ENCODE measurements around the gene KRT86.

Gene KRT86
- long read RNA-seq, donor 1, result 0 reads
- long read RNA-seq, donor 2, result 0 reads
- long read RNA-seq, donor 3, result 0 reads
- long read RNA-seq, donor 4, result 0 reads
- long read RNA-seq, donor 5, result 0 reads
- long read RNA-seq, donor 6, result 0 reads
- long read RNA-seq, donor 7, result 0 reads
- long read RNA-seq, donor 8, result 0 reads

DNA sequence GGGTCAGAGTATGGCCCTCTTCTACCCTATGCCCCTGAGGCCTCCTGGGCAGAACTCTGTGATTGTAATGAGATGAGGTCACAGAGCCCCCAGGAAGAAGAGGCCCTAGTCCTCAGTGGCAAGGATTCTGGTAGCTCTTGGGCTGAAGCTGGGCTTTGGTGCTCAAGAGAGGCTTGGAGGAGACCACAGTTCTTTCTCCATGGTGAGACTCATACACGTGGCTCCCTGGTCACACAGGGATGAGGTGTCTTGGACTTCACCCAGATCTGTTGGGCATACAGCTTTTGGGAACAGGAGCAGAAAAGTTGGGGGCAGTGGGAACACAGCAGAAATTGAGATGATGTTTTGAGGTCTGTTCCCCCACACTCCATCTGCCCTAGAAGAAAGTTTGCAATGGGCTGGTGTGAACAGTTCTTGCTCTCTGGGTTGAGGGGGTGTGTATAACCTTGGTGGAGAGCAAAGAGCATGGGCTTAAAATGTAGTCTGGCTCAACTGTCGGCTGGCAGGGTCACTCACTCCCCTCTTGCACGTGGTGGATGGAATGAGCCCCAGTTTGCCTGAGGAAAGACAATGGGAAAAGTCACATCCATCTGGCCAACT lies at the start of gene KRT86:
KRT86 (plus strand) TSS at position 125 of the 600 bp plus-strand sequence. CDS start 27,272 bp downstream, outside the sequence.
- DNase-seq, result no peak

DNA sequence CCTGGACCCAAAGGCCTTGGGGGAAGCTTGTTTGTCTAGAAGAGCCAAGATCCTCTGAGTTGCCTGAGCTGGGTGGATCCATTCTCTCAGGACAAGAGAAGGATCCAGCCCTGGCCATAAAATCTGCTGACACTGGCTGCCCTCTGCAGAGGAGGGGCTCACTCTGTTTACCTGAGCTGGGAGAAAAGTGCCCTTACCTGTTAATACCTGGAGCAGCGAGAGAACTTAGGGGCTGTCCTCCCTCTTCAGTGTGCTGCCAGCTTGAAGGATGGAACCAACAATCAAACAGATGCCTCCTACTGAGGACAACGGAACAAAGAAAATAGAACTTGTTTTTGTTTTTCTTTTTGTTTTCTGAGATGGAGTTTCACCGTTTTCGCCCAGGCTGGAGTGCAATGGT lies 48.7 kb upstream of the KRT86 start:
- DNase-seq, result no peak

DNA sequence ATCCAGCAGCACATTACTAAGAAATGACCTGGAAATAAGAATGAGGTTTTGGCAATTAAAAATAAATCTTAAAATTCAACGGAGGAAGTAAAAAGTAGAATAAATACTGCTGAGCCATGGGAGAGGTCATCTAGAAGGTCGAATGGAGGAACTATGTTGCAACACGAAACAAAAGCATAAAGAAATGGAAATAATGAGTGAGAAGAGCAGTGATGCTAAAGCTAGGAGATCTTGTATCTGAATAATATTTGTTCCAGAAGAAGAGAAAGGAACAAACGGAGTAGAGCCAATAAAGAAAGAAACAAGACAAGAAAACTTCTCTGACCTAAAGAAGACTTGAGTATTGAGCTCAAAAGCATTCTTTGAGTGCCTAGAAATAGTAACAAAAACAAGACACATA lies 48.0 kb upstream of the KRT86 start:
- DNase-seq, result no peak

DNA sequence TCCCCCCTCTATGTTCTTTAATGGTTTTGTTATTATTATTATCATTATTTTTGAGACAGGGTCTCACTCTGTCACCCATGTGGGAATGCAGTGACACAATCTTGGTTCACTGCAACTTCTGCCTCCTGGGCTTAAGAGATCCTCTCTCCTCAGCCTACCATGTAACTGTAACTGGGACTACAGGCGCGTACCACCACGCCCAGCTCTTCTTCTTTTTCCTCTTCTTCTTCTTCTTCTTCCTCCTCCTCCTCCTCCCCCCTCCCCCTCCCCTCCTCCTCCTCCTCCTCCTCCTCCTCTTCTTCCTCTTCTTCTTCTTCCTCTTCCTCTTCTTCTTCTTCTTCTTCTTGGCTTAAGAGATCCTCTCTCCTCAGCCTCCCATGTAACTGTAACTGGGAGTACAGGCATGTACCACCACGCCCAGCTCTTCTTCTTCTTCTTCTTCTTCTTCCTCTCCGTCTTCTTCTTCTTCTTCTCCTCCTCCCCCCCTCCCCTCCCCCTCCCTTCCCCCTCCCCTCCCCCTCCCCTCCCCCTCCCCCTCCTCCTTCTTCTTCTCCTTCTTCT lies 46.8 kb upstream of the KRT86 start:
- DNase-seq, result no peak

DNA sequence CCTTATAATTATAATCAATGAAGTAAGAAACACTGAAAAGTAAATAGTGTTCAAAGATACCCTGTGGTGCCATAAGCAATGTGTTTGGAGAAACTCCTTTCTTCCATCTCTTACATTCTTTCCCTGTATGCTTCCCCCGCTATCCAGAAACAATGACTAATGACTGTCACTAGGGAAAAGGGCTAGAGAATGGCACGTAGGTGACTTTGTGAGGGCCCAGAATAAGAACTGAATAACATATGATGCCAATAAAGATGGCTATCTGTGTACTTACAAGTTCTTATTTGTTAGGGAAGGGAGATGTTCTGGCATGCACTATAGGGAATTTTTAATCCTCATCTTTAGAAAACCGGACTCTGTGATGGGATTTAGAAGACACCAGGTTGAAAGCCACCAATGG lies 46.1 kb upstream of the KRT86 start:
- DNase-seq, result no peak

DNA sequence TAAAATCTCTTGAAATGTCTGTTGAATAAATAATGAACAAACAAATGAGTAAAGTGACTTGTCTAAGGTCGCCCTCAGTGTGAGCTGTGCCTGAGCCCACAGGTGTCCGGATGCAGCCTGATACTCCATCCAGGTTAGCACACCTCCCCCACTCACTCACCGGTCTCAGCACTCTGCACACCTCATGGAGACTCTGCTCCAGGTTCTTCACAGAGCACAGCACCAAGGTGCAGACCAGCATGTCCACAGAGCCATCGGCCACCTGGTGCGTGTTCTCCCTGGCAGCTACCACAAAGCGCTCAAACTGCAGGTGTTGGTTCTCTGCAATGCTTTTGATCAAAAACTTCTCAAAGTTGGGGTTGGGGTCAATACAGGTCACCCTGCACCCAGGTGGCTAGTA lies 45.5 kb upstream of the KRT86 start:
- DNase-seq, result no peak

DNA sequence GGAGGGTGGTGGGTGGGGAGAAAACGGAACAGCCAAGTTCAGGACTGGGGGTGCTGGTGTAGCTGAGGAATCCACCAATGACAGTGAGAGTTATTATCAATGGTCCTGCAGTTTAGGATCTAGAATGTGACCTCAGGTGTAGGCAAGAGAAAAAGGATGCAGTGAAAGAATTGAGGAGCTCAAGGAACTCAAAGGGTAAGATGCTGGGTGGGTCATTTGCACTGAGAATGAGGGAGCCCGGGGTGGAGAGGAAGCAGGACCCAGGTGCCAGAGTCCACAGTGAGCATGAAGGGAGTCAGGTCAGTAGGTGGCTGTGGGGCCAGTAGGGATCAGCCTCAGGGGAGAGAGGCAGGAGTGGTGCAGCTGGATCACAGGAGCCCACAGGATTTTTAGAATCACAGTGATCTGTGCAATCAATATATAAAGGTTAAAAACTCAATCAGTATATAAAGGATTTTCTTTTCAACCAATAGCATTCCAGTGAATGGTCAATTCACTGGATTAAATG lies 44.6 kb upstream of the KRT86 start:
- DNase-seq, result no peak

DNA sequence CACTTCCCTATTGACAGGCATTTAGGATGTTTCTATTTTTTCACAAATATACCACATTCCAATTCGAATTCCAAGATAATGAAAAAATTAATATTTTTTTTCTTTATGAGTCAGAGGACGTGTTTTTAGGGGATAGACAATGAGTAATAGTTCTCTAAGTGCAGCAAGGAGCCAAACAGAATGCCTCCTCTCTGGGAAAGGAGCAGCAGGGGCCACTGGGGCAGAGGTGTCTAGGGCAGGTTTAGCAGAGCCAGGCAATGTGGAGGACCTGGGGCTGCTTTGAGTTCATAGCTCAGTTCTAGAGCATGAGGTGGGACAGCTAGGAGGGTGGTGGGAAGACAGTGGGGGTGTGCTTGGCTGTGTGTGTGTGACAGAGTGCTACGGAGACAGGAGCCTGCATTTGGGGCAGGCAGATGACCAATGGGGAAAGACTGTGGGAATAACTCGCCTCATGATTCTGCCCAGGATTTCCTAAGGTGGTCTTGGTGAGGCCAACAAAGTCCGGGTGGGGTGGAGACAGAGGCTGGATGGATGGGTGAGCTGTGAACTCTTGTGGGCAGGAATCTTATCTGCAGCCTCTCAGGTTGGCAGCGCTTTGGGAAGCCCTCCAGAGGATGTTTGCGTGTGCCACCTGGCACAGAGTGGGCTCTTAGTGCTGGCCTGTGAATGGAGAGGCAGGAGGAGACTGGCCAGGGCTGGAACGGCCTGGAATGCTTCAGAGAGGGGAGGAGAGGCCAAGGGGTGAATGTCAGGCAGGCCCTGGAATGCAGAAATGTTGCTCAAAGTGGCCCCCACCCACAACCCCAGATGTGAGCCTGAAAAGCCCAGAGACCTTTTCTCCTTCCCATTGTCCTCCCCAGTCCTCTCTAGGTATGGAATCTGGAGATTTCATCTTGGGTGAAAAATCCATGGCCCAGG lies 43.8 kb upstream of the KRT86 start:
- no peak for DNase-seq

DNA sequence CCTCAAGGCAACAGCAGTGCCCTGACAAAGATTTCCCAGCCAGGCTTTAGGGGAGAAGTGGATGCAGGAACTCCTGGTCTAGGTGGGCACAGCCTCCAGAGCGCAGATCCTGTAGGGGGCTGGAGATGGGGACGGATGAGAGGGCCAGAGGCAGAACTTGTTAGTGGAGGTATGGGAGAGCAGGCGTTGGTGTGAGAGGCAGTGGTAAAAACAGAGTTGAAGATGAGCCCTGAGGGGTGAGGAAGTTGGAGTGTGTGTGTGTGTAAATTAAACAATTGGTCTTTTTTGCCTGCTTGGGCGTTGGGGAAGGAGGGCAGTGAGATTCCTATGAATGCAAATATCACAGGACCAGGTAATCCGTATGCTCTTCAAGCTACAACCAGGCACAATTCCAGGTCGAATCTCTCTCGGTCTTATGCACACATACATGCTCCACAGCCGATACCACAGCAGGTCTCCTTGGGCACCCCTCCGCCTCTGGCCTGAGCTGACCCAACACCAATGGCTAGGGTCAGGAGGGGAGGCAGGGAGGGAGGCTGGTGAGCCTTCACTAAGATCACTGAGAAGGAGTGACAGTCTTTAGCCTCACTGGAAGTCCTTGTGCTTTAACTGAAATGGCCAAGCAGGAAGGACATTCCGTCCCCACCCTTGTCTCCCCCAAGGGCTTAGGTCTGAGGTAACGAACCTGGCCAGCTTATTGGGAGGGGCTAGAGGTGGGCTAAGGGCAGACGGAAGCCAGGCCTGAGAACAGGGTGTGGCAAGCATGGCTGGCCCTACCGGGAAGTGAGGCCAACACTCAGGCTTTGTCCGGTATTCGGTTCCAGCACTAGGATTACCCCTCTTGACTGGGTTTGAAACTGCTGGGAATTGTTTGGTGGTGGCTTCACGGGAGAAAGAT lies 42.9 kb upstream of the KRT86 start:
- no peak for DNase-seq

DNA sequence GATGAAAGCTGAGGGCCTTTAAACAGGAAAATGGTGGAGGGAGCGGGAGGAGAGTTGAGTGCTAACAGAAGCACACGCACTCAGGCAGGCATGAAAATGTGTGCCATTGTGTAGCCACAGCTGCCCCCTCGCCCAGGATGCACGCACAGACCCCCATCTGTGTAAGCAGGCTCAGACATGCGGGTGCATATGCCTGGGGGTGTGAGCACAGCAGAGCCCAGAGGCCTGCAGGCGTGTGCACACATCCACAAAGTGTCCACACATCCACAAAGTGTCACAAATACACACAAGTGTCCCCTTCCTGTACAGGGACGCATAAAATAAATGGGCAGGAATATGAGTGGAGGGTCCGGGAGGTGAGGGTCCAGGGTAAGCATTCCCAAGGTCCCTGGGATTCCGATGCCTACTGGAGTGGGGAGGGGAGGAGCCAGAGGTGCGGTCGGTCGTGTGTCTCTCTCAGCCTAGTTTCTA lies 42.2 kb upstream of the KRT86 start:
- DNase-seq, result no peak

DNA sequence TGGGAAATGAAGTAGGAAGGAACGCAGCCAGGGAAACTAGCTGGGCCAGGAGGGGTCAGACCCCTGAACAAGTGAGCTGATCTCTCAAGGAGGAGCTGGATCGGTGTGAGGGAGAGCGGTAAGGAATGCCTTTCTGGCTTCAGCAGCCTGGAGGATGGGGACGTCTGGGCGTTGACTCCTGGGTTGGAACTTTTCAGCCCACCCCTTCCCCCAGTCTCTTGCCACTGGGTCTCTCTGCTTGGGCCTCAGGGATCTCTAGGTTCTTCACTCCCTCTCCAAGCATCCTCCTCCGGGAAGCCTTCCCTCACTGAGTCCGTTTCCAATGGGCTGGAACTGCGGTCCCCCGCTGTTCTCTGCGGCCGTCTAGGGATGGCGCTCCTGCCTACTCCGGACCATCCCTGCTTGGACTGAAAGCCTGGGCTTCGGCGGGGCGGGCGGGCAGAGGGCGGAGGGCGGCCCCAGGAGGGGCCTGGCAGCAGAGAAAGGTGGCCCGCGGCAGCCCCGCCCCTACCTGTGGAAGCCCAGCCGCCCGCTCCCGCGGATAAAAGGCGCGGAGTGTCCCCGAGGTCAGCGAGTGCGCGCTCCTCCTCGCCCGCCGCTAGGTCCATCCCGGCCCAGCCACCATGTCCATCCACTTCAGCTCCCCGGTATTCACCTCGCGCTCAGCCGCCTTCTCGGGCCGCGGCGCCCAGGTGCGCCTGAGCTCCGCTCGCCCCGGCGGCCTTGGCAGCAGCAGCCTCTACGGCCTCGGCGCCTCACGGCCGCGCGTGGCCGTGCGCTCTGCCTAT lies 41.6 kb upstream of the KRT86 start, which contains the start of gene KRT7:
KRT7 (plus strand) TSS at position 570 of the 788 bp plus-strand sequence; CDS start at position 624, 54 bp downstream.
- peak; percentile 57 for DNase-seq

DNA sequence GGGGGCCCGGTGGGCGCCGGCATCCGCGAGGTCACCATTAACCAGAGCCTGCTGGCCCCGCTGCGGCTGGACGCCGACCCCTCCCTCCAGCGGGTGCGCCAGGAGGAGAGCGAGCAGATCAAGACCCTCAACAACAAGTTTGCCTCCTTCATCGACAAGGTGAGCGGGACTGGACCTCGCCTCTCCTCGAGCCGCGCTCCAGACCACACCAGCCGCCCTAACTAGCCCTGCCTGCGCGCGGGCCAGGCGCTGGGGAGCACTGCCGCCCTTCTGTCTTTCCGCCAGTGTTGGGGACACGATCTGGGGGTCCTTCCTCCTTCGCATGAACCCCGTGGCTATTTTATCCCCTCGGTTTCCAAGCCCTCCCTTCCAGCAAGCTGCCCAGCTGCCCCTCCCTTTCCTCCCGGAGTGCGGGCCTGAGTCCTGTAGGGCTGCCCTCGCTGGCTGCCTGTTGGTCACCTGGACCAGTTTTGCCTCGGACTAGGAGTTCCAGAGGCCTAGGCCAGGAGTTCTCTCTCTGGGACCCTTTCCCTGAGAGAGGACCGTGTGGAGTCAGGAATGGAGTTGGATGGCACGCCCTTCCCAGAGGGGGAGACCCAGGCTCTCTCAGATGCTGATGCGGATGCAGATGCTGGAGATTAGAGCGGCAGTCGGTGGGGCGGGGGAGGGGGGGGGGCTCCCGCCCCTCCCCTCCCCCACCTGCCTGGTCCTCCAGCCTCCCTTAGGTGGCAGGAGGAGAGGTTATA lies 40.8 kb upstream of the KRT86 start:
- DNase-seq, result peak; percentile 58

DNA sequence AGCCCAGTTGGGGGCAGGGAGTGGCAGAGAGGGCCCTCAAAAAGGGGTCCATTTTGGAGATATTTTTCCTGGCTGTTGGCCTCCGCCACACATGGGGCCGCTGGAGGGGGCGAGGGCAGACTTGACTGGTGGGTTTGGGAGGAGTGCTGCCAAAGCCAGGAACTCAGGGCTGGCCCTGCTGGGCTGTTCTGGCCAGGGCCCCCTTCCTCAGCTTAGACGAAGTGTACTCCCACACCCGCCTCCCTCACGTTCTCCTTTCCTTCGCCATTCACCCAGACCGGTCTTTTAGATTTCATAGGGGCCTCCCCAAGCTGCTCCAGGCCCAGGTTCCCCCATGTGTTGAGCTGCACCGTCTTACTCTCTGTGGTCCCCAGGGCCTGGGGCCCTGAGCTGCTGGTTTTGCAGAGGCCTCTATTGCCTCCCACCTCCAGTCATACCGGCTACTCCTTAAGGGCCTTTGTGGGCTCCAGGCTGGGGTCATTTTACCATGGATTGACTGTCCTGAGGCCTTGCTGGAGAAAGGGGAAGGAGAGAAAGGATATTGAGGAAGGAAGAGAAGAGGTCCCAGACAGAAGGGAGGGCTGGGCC lies 40.1 kb upstream of the KRT86 start:
- DNase-seq, result no peak

DNA sequence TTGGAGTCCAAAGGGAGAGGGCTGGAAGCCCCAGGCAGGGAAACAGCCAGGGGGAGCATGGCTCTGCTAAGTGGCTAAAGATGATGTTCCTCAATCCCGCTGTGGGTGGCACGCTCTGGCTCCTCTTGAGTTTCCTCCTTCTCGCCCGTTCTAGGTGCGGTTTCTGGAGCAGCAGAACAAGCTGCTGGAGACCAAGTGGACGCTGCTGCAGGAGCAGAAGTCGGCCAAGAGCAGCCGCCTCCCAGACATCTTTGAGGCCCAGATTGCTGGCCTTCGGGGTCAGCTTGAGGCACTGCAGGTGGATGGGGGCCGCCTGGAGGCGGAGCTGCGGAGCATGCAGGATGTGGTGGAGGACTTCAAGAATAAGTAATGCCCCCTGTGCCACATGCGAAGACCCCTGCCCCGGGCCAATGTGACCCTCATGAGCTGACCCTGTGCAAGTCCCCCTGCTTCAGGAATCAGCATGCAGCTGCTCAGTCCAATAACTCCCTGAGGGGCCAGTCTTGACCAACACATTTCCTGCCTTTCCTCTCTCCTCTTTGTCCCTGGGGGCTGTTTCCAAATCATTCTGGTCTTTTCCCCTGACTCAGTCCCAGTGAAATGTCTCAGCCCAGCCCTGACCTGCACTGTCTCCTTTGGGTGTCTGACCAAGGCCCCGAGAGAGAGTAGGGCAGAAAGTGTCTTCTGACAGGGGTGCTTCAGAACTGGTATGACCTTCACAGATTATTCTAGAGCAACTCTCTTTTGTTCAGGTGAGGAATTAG lies 39.3 kb upstream of the KRT86 start:
- DNase-seq, result no peak

DNA sequence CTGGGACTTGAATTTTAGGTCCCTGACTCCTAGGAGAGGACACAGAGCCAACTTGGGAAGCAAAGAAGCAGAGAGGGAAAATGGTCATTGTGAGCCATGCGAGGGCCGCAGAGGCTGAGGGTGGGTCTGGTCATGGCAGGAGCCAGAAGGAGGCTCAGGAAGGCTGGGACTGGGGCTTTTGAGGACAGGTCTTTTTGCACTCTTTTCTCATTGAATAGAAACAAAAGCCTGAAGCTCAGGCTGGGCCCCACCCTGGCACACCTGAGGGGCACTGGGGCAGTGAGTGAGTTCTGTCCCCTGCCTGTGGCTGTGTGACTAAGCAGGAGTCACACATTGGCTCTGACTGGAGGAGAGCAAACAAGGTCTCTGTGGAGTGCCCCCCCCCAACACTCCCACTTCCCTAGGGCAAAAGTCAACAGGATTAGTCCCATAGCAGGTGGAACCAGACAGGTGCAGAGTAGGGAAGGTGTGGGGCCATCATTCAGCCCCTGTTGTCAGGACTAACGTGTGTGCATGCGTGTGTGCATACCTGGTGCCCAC lies 38.6 kb upstream of the KRT86 start:
- DNase-seq, result no peak

DNA sequence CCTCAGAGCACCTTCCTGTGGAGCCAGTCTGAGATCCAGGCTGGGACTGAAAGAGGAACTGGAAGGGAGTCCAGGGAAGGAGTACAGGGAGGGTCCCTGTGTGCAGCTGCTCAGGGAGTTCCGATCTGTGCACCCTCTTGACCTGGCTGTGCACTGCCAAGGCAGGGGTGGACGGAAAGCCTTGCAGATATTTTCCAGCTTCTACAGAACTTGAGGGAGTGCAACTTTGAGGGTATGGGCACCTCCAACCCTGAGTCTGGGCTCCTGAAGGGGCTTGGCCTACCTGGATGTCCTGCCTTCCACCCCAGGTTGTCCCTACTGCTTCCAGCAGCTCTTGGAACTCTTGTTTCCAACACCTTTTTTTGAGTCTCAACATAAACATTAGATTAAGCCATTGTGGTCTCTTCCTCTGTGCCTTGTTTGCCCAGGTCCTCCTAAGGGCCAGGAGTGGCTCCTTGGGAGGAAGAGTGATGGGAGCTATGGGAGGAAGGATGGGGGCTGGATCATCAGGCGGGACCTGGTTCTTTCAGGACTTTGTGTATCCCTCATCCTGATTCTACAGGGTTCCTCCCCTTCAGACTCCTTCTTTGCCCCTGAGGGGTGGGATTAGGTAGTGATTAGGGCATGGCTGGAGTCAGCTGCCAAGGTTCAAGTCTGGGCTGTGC lies 37.9 kb upstream of the KRT86 start:
- no peak for DNase-seq

DNA sequence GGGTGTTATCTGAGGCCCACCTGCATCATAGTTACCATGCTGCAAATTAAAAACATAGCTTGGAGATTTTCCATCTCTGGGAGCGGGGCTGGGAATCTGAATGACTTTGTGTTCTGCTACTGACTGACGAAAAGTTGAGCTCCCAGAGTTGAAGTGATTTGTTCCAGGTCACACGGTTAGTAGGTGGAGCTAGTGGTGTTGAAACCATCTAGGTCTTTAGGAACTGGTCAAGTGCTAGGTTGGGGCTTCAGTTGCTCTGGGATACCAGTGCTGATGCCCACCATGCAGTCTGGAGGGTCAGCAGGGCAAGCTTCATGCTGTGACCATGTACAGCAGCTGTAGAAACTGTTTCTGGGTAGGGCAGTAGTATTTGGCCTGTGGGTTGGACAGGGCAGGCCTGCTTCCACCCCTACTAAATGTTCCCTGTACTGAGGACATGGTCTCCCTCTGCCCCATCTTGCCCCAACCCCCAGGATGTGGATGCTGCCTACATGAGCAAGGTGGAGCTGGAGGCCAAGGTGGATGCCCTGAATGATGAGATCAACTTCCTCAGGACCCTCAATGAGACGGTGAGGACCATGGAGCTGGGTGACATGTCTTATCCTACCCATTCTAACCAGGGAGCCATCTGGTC lies 36.1 kb upstream of the KRT86 start:
- no peak for DNase-seq

Data from right kidney (tissue), 9 donors.